A549 (cell line): ENCODE results near the gene TBC1D2B.

ENCODE experiments used
- CEBPB ChIP-seq, 2 experiments: fragments of >200 bp in 1 of 2; sonication (Bioruptor Twin) in 1 of 2; formaldehyde crosslinking in 1 of 2; IDR thresholded peaks; 2 replicates each; pipeline ENCODE4 v1.6.1; 2012 to 2016
- CTCF ChIP-seq: fragments of >200 bp; sonication (Bioruptor Twin); formaldehyde crosslinking; IDR thresholded peaks from 3 replicates; pipeline ENCODE4 v1.5.1; 2016
- MAZ ChIP-seq: fragments of 150-350 bp; IDR thresholded peaks from 2 replicates; pipeline ENCODE4 v1.6.1; 2014; ENCODE audit warnings: antibody characterized with exemption, low read depth, low read length, borderline replicate concordance

GRCh38 chr15:78048628-78048920 is 28.9 kb downstream of the TBC1D2B start:
- TF ChIP-seq MAZ (no peak), CTCF (no peak), CEBPB (IDR thresholded peaks at IDR 0.05) (no peak)
